ENCODE results near the gene OR4S2. TPM values are rescaled to one million over a fixed set of nuclear protein-coding genes. Genes with fewer than 3 reads are reported as not detected.

The OR4S2 gene
- total RNA-seq, 1 donor from 2014 or later = not detected

- Mint-ChIP-seq H3K27ac (no peak overlapping the region), H3K4me3 (no peak overlapping the region), H3K27me3 (ENCODE audit: low read depth) (no peaks in the 10 kb centered on the region), H3K36me3 (peaks cover 4% of the 10 kb centered on the region), H3K9me3 (peaks cover 56% of the 10 kb centered on the region), H3K4me1 (no peaks in the 10 kb centered on the region)
- no peak for TF ChIP-seq CTCF (IDR thresholded peaks at IDR 0.05; ENCODE audit: unreplicated experiment)
- no peak for DNase-seq (ENCODE audit: low spot score in 2 of 2, unreplicated experiment in 2 of 2)
Observed at GRCh38 chr11:55701429-55701828, 53.3 kb downstream of the OR4S2 start.

Other genes with a start within 250 kb of the OR4S2 start
- not detected in 3 replicates for gene OR4C15, start 93.9 kb upstream of the OR4S2 start, total RNA-seq
- not detected in 3 replicates for gene OR4C16, start 76.2 kb upstream of the OR4S2 start, total RNA-seq
- gene OR4C11, start 40.7 kb upstream of the OR4S2 start, total RNA-seq = not detected in 3 replicates
- gene OR4P4, start 13.2 kb upstream of the OR4S2 start, total RNA-seq = not detected in 3 replicates
- gene OR4C6, start 13.9 kb downstream of the OR4S2 start, total RNA-seq = not detected in 3 replicates
- gene OR5D13, start 125.1 kb downstream of the OR4S2 start, total RNA-seq = not detected in 3 replicates
- gene OR5D14, start 147.2 kb downstream of the OR4S2 start, total RNA-seq = not detected in 3 replicates
- gene OR5L1, start 163.0 kb downstream of the OR4S2 start, total RNA-seq = not detected in 3 replicates
- gene OR5D18, start 171.3 kb downstream of the OR4S2 start, total RNA-seq = not detected in 3 replicates
- not detected in 3 replicates for gene OR5L2, start 178.9 kb downstream of the OR4S2 start, total RNA-seq
- not detected in 3 replicates for gene OR5D16, start 190.4 kb downstream of the OR4S2 start, total RNA-seq
- not detected in 3 replicates for gene TRIM51, start 235.0 kb downstream of the OR4S2 start, total RNA-seq

Data from mesothelial cell of epicardium (in vitro differentiated cells).